Measurements from ENCODE around the gene SH3D19. TPM values are rescaled to one million over a fixed set of nuclear protein-coding genes. Genes with fewer than 3 reads are reported as not detected.

Gene SH3D19, protein sequence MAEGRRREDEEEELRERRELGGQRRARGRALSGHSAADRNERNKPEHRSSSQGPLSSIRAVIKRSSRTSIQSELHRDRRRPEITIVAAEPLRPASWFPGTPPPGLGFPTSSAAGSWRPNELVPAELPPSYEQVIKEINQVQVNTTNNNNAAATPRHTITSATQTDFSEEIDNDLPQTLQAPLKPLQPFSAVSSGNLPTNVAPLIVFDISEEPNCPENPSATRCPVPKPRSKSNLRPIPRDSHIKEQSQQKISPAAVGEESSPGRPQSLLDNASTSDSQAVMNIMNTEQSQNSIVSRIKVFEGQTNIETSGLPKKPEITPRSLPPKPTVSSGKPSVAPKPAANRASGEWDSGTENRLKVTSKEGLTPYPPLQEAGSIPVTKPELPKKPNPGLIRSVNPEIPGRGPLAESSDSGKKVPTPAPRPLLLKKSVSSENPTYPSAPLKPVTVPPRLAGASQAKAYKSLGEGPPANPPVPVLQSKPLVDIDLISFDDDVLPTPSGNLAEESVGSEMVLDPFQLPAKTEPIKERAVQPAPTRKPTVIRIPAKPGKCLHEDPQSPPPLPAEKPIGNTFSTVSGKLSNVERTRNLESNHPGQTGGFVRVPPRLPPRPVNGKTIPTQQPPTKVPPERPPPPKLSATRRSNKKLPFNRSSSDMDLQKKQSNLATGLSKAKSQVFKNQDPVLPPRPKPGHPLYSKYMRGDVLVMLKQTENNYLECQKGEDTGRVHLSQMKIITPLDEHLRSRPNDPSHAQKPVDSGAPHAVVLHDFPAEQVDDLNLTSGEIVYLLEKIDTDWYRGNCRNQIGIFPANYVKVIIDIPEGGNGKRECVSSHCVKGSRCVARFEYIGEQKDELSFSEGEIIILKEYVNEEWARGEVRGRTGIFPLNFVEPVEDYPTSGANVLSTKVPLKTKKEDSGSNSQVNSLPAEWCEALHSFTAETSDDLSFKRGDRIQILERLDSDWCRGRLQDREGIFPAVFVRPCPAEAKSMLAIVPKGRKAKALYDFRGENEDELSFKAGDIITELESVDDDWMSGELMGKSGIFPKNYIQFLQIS
- total RNA-seq = 103 and 145 TPM in 2 replicates

DNA sequence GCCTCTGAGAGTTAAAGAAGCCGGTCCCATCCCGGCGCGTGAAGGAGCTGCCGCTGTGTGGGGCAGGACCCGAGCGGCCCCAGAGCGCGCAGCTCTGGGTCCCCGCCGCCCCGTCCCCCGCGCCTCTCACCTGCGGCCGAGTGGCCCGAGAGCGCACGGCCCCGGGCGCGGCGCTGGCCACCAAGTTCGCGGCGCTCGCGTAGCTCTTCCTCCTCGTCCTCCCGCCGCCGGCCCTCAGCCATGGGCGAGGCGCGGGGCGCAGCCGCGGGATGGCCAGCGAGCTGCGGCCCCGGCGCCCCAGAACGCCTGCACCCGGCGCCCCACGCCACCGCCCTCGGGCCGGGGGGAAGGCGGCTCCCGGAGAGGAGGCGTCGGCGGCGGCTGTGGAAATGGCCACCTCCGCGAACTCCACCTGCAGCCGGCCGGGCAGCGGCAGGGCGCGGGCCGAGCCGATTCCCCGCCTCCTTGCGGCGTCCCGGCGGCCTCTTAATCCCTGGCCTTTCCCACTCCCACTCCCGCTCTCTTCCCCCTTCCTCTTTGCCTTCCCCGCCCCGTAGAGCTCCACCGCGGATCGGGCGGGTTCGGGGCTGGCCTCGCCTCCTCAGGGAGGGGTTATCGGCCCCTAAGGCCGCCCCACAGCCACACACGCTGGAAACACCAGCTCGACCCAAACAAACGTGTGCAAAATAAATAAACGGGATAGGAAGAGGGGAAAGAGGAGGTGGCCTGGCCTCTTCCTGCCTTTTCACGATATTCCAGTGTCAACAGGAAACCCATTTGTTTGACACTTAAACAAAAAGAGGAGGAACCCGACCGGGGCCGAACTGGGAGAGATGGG, at the start of gene SH3D19:
Gene SH3D19 (minus strand): TSS at position 495 of the 838 bp plus-strand sequence. CDS start 253 bp downstream, at position 242.

DNA sequence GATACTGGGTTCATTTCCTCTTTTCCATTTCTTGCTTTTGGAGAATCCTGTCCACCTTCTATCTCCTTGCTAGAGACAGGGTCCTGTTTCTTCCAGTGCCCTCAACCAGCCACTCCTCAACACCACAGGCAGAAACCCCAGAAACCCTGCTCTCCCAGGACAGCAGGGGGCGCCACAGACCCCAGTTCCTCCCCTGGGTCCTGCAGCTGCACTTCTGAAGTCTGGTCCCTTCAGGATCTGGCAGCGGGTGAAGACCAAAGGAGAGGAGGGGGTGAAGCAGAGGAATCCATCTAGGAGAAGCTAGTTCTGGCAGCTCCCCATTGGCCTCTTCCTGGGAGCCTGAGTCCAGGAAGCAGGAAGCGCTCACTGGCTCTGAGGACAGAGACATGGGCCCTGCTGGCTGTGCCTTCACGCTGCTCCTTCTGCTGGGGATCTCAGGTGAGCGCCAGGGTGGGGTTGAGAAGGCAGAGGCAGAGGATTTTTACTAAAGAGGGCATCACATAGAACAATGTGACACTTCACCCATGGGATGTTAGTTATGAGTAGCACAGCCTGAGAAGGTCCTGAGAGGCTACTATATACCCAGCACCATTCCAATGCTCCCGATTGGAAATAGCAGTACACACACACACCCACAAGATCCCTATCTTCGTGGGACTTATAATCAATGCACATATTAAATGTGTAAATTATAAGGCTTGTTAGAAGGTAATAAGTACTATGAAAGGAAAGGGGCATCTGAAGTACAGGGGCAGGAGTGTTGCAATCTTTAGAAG, 48.4 kb downstream of the SH3D19 start, which contains the start of gene PRSS48:
Gene PRSS48 (plus strand): TSS at position 375 of the 776 bp plus-strand sequence. CDS start 12 bp downstream, at position 387.

DNA sequence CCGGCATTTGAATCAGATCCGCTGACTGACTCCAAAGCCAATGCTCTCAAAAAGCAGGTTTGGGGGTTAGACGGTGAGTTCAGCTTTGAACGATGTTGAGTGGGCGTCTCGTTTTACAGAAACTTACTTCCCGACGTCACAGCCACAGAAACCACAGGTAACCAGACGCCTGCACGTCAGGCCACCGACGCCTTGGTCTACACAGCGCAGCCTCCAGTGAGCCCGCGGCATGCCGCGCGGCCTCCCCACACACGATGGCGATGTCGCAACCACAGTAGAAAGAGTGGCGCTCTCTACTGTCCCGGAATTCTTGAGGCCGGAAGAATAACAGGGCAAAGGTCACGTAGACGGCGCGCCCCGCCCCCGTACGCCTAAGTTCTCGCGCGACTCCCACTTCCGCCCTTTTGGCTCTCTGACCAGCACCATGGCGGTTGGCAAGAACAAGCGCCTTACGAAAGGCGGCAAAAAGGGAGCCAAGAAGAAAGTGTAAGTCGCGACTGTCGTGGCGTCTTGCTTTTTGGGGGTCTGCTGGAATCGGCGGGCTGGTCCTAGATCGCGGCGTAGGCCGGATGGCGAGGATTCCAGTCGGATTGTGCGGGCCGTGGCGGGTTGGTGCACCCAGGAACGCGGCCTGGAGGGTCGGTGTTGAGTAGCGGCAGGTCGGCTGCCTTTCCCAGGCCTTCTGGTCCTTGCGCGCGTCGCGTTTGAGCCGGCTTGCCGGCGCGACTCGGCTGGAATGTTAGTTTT, 226.0 kb downstream of the SH3D19 start, which contains the start of gene RPS3A:
Gene RPS3A (plus strand): TSS at position 400 of the 747 bp plus-strand sequence. CDS start 25 bp downstream, at position 425.

Other genes with a start within 250 kb of the SH3D19 start
- gene RPS3A, start 226.0 kb downstream of the SH3D19 start, total RNA-seq = 2,790 and 3,613 TPM in 2 replicates
- gene PRSS48, start 48.4 kb downstream of the SH3D19 start, total RNA-seq = not detected in 2 replicates
- 0.16 TPM in 1 of 2 replicates, not detected in the other for gene FHIP1A, start 83.6 kb upstream of the SH3D19 start, total RNA-seq

Data from cardiac atrium fibroblast (primary cell).